ENCODE data around the gene ZKSCAN7.

- no peak for TF ChIP-seq ARNT (IDR thresholded peaks at IDR 0.05)
- TF ChIP-seq HDGF (IDR thresholded peaks at IDR 0.05; ENCODE audit: borderline replicate concordance) = no peak
- TF ChIP-seq FOXA1 (IDR thresholded peaks at IDR 0.05) = no peak
Observed at GRCh38 chr3:44612678-44613077, 57.7 kb downstream of the ZKSCAN7 start.

Measured in HEK293T (cell line).